Measurements from ENCODE around the gene ZNF747.
"Not testable (repeated sequence)": the region's sequence is repeated elsewhere in the genome, so short reads cannot be mapped to it uniquely, and the experiment has no call there.

The ZNF747 gene

GRCh38 chr16:30539000-30539964 is 4.6 kb upstream of the ZNF747 start:
- Histone ChIP-seq H3K9me3 (ENCODE audit: severe bottlenecking) (no peaks in the 10 kb centered on the region), H3K36me3 (no peaks in the 10 kb centered on the region), H3K27me3 (ENCODE audit: insufficient read depth, low read depth, severe bottlenecking) (no peaks in the 10 kb centered on the region), H3K27ac (no peak overlapping the region), H3K4me3 (ENCODE audit: low read depth, low read length) (no peak overlapping the region)
- DNase-seq = no peak
- TF ChIP-seq CTCF (IDR thresholded peaks at IDR 0.05; ENCODE audit: low read depth, low read length) = no peak

- not testable (repeated sequence) for H3K9me3 ChIP-seq (ENCODE audit: severe bottlenecking)
Observed at GRCh38 chr16:30536391-30537024, 1.9 kb upstream of the ZNF747 start.

GRCh38 chr16:30535777-30536190 is 1.1 kb upstream of the ZNF747 start:
- H3K36me3 ChIP-seq = peaks cover 16% of the 10 kb centered on the region
- H3K27ac ChIP-seq = peak overlapping the region; percentile 93
- no peaks in the 10 kb centered on the region for H3K27me3 ChIP-seq (ENCODE audit: insufficient read depth, low read depth, severe bottlenecking)
- TF ChIP-seq CTCF (IDR thresholded peaks at IDR 0.05; ENCODE audit: low read depth, low read length) = peak; percentile 82
- peak; percentile 80 for DNase-seq
- H3K4me3 ChIP-seq (ENCODE audit: low read depth, low read length) = peak overlapping the region; percentile 86
- H3K9me3 ChIP-seq (ENCODE audit: severe bottlenecking) = no peaks in the 10 kb centered on the region

More at GRCh38 chr16:30536391-30537024, 1.9 kb upstream of the ZNF747 start:
- not testable (repeated sequence) for H3K27me3 ChIP-seq (ENCODE audit: insufficient read depth, low read depth, severe bottlenecking); DNase-seq; H3K27ac ChIP-seq; H3K4me3 ChIP-seq (ENCODE audit: low read depth, low read length)
- peaks cover 12% of the 10 kb centered on the region for H3K36me3 ChIP-seq

GRCh38 chr16:30535106-30535776 is 583 bp upstream of the ZNF747 start:
- TF ChIP-seq CTCF (IDR thresholded peaks at IDR 0.05; ENCODE audit: low read depth, low read length) = no peak
- DNase-seq = no peak
- Histone ChIP-seq H3K27ac (peak overlapping the region; percentile 93), H3K27me3 (ENCODE audit: insufficient read depth, low read depth, severe bottlenecking) (no peaks in the 10 kb centered on the region), H3K36me3 (peaks cover 19% of the 10 kb centered on the region), H3K4me3 (ENCODE audit: low read depth, low read length) (peak overlapping the region; percentile 86), H3K9me3 (ENCODE audit: severe bottlenecking) (no peaks in the 10 kb centered on the region)

DNA sequence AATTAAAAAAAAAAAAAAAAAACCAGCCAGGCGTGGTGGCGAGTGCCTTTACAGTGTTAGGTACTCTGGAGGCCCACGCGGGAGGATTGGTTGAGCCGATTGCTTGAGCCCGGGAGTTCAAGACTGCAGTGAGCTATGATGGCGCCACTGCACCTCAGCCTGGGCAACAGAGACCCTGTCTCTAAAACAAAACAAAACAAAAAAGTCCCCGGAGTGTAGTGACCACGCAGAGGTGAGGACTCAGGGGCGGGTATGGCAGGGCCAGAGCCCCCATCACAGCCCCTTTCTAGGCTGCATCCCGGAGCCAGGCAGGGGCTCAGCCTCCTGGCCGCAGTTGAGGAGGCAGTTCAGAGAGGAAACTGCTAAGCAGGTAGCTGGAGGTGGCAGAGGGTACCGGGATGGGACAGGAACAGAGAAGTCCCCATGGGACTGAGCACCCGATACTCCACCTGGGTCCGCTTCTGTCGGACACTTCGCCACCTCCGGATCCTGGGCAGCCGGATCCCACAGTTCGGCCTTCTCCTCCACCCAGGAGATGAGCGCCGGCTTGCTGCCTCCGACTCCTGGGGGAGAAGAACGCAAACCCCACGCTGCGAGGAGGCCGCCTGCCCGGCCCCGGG is 800 bp downstream of the ZNF747 start:
- H3K4me3 ChIP-seq (ENCODE audit: low read depth, low read length) = peak overlapping the region; percentile 86
- H3K9me3 ChIP-seq (ENCODE audit: severe bottlenecking) = no peaks in the 10 kb centered on the region
- no peak for DNase-seq
- H3K27ac ChIP-seq = peak overlapping the region; percentile 93
- H3K36me3 ChIP-seq = peaks cover 19% of the 10 kb centered on the region
- H3K27me3 ChIP-seq (ENCODE audit: insufficient read depth, low read depth, severe bottlenecking) = no peaks in the 10 kb centered on the region
- no peak for TF ChIP-seq CTCF (IDR thresholded peaks at IDR 0.05; ENCODE audit: low read depth, low read length)
